OCI-LY7 (cell line): Measurements from ENCODE around the gene ALPL. TPM values are rescaled to one million over a fixed set of nuclear protein-coding genes. Genes with fewer than 3 reads are reported as not detected.

Experiments
- BruUV-seq: library from RNA; stranded (reverse); fragments of 400-500 nt; replicated peaks from 2 replicates; lab custom pipeline; 2021; lab: Mats Ljungman, UMichigan
- CTCF ChIA-PET: fragments of 300-600 bp; sonication (Branson Sonifier 250); formaldehyde crosslinking; loops from one replicate; lab custom pipeline; 2022; ENCODE audit warnings: antibody characterized with exemption; ENCODE audit not compliant: unreplicated experiment; lab: Charles Lee
- POLR2A ChIA-PET: fragments of 300-600 bp; sonication (Branson Sonifier 250); formaldehyde crosslinking; loops from one replicate; lab custom pipeline; 2022; ENCODE audit warnings: antibody characterized with exemption; lab: Charles Lee
- DNase-seq: peaks from one replicate; pipeline ENCODE4 v3.0.0-alpha.2; 2015; ENCODE audit warnings: low spot score
- H2AFZ ChIP-seq: fragments of 200-600 bp; sonication (generic), shearing (Covaris generic); 2 replicates; pipeline ENCODE4 v1.6.1; 2014; ENCODE audit warnings: mild to moderate bottlenecking, antibody characterized with exemption, low read length, moderate library complexity
- H3K27ac ChIP-seq: fragments of 200-600 bp; sonication (generic); 2 replicates; pipeline ENCODE4 v1.5.1; 2014; ENCODE audit warnings: mixed run types, low read depth, mild to moderate bottlenecking, moderate library complexity, low read length, inconsistent platforms; ENCODE audit not compliant: poor library complexity, severe bottlenecking
- H3K36me3 ChIP-seq: fragments of 200-600 bp; sonication (generic); 2 replicates; pipeline ENCODE4 v1.6.1; 2014; ENCODE audit warnings: mild to moderate bottlenecking, antibody characterized with exemption, low read length, moderate library complexity, mixed read lengths; ENCODE audit not compliant: insufficient read depth
- H3K4me1 ChIP-seq: fragments of 200-600 bp; sonication (generic); 2 replicates; pipeline ENCODE4 v1.5.1; 2014; ENCODE audit warnings: mild to moderate bottlenecking, low read length; ENCODE audit not compliant: insufficient read depth, poor library complexity, severe bottlenecking
- H3K4me2 ChIP-seq: fragments of 200-600 bp; sonication (generic); 2 replicates; pipeline ENCODE4 v1.6.1; 2014; ENCODE audit warnings: mild to moderate bottlenecking, low read length
- H3K4me3 ChIP-seq: fragments of 200-600 bp; sonication (generic); 2 replicates; pipeline ENCODE4 v1.5.1; 2014; ENCODE audit warnings: mild to moderate bottlenecking, low read depth, low read length; ENCODE audit not compliant: poor library complexity, severe bottlenecking
- H3K79me2 ChIP-seq: fragments of 200-600 bp; sonication (generic); 2 replicates; pipeline ENCODE4 v1.6.1; 2016; ENCODE audit warnings: low read depth, mild to moderate bottlenecking, low read length, moderate library complexity, mixed read lengths; ENCODE audit not compliant: insufficient read depth
- H3K9me2 ChIP-seq: fragments of 200-600 bp; sonication (generic); 2 replicates; pipeline ENCODE4 v1.6.1; 2016; ENCODE audit warnings: mild to moderate bottlenecking, low read length, mixed read lengths; ENCODE audit not compliant: insufficient read depth
- H3K9me3 ChIP-seq: fragments of 200-600 bp; sonication (generic); 2 replicates; pipeline ENCODE4 v1.6.1; 2014; ENCODE audit warnings: mild to moderate bottlenecking, mixed run types, low read length, mixed read lengths
- H4K20me1 ChIP-seq: fragments of 200-600 bp; sonication (generic); 2 replicates; pipeline ENCODE4 v1.6.1; 2014; ENCODE audit warnings: mild to moderate bottlenecking, antibody characterized with exemption, low read length, moderate library complexity, mixed read lengths; ENCODE audit not compliant: insufficient read depth
- CTCF ChIP-seq: fragments of 200-600 bp; sonication (generic); conservative IDR thresholded peaks from 2 replicates; pipeline ENCODE4 v1.5.1; 2014; ENCODE audit warnings: mild to moderate bottlenecking, antibody characterized with exemption, low read length, moderate library complexity, mixed read lengths
- EZH2phosphoT487 ChIP-seq: fragments of 200-600 bp; sonication (generic); IDR thresholded peaks from 2 replicates; pipeline ENCODE4 v1.6.1; 2018; ENCODE audit warnings: low read depth, borderline replicate concordance, mild to moderate bottlenecking, mixed run types, antibody characterized with exemption, low read length, moderate library complexity, mixed read lengths
- intact Hi-C: fragments of 100-400 bp; cut with micrococcal nuclease; formaldehyde crosslinking; loops from one replicate; pipeline ENCODE4 v1.10.0; 2022; ENCODE audit not compliant: unreplicated experiment
- total RNA-seq, 2 experiments: library from RNA; depleted of rRNA in 1 of 2; stranded (reverse); fragments of >200 nt in 1 of 2; shearing (Covaris generic) in 1 of 2; gene quantifications; 2 replicates each; pipeline ENCODE4 v1.2.3, GENCODE V29; 2014 to 2022

The ALPL gene
- total RNA-seq, 2 experiments from 2014 or later = not detected

DNA sequence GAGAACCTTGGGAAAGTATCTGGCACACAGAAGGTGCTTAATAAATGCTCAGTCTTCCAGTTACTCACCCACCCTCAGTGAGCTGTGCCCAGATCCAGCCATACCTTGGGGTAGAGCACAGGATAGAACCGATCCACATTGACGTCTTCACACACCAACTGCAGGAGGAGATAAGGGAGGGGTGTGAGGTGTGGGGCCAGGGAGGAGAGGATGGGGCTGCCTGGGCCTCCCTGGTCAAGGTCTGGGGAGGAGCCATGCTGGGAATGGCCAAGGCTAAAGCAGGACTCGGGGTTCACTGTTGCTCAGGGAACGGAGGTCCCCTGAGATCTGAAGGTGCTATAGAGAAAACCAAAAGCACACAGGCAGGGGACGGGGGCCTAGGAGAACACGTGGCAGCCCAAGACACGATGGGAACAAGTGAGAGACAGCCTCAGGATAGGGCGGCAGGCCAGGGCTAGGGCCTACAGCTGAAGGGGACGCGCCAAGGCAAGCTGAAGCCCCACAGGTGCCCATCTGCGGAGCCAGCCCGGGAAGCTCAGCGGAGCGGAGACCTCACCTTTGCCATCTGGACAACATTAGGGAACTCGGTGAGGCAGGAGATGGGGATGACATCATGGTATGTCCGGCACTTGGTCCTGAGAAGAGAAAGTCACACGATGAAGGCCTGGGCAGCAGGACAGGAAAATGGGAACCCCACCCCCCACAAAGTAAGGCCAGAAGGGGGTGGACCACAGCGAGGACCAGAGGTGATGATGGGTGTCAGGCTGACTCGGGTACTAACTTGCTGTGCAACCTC lies 104.0 kb downstream of the ALPL start:
- POLR2A ChIA-PET = interaction anchor here (0.6 kb wide), 1 partner anchor 1118 kb away, joined by 3 read pairs; no protein-coding TSS in a partner anchor

DNA sequence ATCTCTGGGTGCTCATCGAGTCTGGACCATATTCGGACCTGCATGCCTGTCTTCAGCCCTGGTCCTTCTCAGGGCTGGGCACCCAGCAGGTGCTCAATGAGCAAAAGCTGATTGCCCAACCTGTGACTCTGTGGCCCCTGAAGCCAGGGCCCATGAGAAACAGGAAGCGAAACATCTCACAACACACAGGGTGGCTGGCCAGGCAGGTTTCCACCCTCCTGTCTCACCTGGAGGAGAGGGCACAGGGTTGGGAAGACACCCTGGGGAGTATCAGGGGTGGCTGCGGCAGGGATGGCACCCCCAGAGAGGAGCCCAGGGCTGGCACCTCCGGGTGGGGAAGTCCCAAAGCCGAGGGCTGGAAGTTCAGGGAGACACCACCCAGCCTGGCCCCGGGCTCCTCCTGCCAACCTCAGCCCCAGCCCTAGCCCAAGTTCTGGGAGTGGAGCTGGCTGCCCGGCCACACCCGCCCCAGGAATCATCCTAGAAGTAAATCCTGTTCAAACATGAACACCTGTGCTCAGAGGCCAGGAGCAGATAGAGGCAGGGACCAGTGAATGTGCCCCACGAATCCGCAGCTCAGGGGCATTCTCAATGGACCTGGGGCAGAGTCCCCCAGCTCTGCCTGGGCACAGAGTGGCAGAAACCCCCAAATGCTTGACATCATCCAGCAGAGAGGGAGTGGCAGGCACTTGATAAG lies 105.3 kb downstream of the ALPL start:
- Histone ChIP-seq H3K4me3 (no peak overlapping the region), H3K79me2 (no peaks in the 10 kb centered on the region), H3K4me1 (no peaks in the 10 kb centered on the region), H3K4me2 (no peak overlapping the region), H3K36me3 (no peaks in the 10 kb centered on the region), H3K9me3 (no peaks in the 10 kb centered on the region), H3K9me2 (no peaks in the 10 kb centered on the region), H3K27ac (no peak overlapping the region), H4K20me1 (no peaks in the 10 kb centered on the region), H2AFZ (no peak overlapping the region)
- DNase-seq = no peak
- intact Hi-C loops = no loop called here
- ChIA-PET POLR2A (no interaction called here), CTCF (no interaction called here)
- BruUV-seq = no TSS peak
- TF ChIP-seq CTCF = no peak
- no peak for TF ChIP-seq EZH2phosphoT487

More for the DNA sequence above, 104.0 kb downstream of the ALPL start:
- Histone ChIP-seq H2AFZ (no peak overlapping the region), H3K4me2 (no peak overlapping the region), H3K9me2 (no peaks in the 10 kb centered on the region), H3K4me1 (no peaks in the 10 kb centered on the region), H3K36me3 (no peaks in the 10 kb centered on the region), H3K4me3 (no peak overlapping the region), H4K20me1 (no peaks in the 10 kb centered on the region), H3K9me3 (no peaks in the 10 kb centered on the region), H3K79me2 (no peaks in the 10 kb centered on the region), H3K27ac (no peak overlapping the region)
- no peak for DNase-seq
- no TSS peak for BruUV-seq
- no peak for TF ChIP-seq CTCF
- TF ChIP-seq EZH2phosphoT487 = no peak
- CTCF ChIA-PET = no interaction called here
- intact Hi-C loops = no loop called here
